ENCODE measurements around the gene TRDMT1. TPM values are rescaled to one million over a fixed set of nuclear protein-coding genes. Genes with fewer than 3 reads are reported as not detected.

Gene TRDMT1
- total RNA-seq, 1 donor from 2014 or later = 7.8 TPM

- DNase-seq (ENCODE audit: extremely low read depth, low read depth, low spot score) = no peak
These were observed 12.3 kb upstream of the TRDMT1 start for GRCh38 chr10:17213646-17214349.

GRCh38 chr10:17212802-17213221, 11.3 kb upstream of the TRDMT1 start:
- no peak for DNase-seq (ENCODE audit: extremely low read depth, low read depth, low spot score)

GRCh38 chr10:17210361-17210760, 8.9 kb upstream of the TRDMT1 start:
- no peak for DNase-seq (ENCODE audit: extremely low read depth, low read depth, low spot score)

DNA sequence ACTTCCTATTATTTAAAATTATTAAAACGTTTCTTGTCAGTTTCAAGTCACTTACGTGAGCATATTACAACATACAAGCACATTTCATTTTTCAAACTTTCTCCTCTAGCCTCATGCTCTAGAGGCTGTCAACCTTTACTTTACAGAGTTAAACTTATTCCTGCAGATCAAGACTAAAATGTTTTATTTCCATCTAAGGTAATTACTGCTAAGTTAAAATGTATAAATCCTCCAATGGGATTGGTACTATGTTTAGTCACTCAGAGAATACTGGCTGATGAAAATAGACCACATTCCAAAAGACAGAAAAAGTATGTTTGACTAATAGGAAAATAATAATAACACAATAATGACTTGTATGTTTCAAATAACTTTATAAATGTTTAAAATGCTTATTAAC, 8.4 kb upstream of the TRDMT1 start:
- no peak for DNase-seq (ENCODE audit: extremely low read depth, low read depth, low spot score)

DNA sequence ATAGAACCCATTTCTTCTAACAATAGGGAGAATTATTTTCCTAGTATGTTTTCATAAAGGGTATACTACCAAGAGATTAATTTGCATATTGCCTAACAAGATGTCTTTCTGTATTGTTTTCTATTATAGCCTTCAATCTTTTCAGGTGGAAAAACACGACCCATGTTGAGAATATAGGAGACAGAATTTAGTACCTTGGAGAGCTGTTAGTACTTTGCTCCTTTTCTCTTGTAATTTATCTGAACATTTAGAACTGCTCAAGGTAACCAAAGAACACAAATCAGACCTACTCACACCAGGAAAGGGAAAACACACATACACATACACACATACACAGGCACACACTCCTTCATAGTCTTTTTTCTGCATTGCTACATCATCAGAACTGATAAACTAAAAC, 7.8 kb upstream of the TRDMT1 start:
- DNase-seq (ENCODE audit: extremely low read depth, low read depth, low spot score) = no peak

- no peak for DNase-seq (ENCODE audit: extremely low read depth, low read depth, low spot score)
These were observed 7.0 kb upstream of the TRDMT1 start for GRCh38 chr10:17208476-17208875.

GRCh38 chr10:17206210-17206709, 4.8 kb upstream of the TRDMT1 start:
- DNase-seq (ENCODE audit: extremely low read depth, low read depth, low spot score) = no peak

DNA sequence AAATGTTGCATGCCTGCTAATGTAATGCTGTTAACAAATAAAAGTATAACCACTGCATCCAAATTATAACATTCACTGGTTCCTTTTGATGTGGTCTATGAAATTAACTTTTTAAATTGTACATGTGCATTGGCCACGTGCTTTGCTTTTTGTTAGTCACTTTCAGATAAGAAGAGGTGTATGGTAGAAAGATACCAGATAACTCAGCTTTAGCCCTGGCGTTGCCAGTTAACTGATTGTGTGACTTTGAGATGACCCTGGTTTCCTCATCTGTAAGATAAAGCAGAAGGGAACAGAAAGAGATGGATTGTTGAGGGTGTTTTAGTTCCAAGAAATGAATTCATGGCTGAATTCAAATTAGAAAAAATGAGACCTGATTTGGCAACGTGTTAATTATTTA, 1.9 kb upstream of the TRDMT1 start:
- no peak for DNase-seq (ENCODE audit: extremely low read depth, low read depth, low spot score)

GRCh38 chr10:17202999-17203398, 1.5 kb upstream of the TRDMT1 start:
- no peak for DNase-seq (ENCODE audit: extremely low read depth, low read depth, low spot score)

GRCh38 chr10:17202506-17202905, 1.0 kb upstream of the TRDMT1 start:
- DNase-seq (ENCODE audit: extremely low read depth, low read depth, low spot score) = no peak

GRCh38 chr10:17201794-17202116, 283 bp upstream of the TRDMT1 start:
- no peak for DNase-seq (ENCODE audit: extremely low read depth, low read depth, low spot score)

- no peak for DNase-seq (ENCODE audit: extremely low read depth, low read depth, low spot score)
These were observed 1.2 kb downstream of the TRDMT1 start for GRCh38 chr10:17200001-17200911.

GRCh38 chr10:17199351-17199804, 2.1 kb downstream of the TRDMT1 start:
- no peak for DNase-seq (ENCODE audit: extremely low read depth, low read depth, low spot score)

GRCh38 chr10:17196573-17196972, 4.9 kb downstream of the TRDMT1 start:
- no peak for DNase-seq (ENCODE audit: extremely low read depth, low read depth, low spot score)

DNA sequence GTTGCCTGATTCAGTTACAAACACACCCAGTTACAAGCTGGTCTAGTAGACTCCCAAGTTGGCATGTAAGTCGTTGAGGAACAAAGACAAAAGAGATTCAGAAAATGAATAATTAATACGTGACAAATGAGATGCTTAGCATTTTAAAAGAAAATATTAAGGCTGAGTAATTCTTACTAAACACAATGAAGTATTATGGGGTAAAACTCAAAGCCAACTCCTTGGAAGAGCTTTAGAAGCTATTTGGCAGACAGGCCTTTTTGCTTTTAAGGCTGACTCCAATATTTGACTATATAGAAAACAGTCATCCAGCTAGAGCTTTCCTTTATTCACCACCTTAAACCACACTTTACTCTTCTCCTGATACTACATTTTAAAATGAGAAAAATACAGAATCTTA, 5.4 kb downstream of the TRDMT1 start:
- DNase-seq (ENCODE audit: extremely low read depth, low read depth, low spot score) = no peak

DNA sequence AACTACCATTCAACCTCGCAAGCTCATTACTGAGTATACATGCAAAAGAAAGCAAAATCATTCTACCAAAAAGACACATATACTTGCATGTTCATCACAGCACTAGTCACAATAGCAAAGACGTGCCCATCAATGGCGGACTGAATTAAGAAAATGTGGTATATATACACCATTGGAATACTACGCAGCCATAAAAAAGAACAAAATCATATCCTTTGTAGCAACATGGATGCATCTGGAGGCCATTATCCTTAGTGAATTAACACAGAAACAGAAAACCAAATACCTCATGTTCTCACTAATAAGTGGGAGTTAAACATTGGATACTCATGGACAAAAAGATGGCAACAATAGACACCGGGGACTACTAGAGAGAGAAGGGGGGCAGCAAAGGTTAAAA, 6.4 kb downstream of the TRDMT1 start:
- DNase-seq (ENCODE audit: extremely low read depth, low read depth, low spot score) = no peak

- no peak for DNase-seq (ENCODE audit: extremely low read depth, low read depth, low spot score)
These were observed 10.9 kb downstream of the TRDMT1 start for GRCh38 chr10:17190602-17191001.

DNA sequence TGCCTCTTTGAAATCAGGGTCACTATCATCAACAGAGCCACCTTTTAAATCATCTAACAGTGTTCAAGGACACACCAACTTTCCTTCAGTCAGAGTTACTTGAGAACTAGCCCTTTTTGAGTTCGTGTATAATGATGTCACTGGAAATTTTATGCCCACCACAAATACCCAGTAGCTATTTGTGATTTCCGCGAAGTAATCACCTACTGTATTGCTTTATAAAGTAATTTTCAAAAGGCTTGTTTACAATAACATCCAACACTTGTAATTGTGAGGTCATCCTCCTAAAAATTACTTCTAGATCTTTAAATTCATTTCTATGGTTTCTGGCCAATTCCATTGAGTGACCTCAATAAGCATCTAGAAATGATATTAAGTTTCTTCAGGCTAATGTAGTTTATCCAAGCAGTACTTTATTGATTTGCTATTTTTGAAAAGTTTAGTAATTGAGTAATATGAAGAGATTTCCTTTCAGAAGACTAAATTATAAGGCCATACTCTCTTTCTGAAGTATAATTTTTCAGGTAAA, 12.8 kb downstream of the TRDMT1 start:
- DNase-seq (ENCODE audit: extremely low read depth, low read depth, low spot score) = no peak

- DNase-seq (ENCODE audit: extremely low read depth, low read depth, low spot score) = no peak
These were observed 15.6 kb downstream of the TRDMT1 start for GRCh38 chr10:17185873-17186272.

- no peak for DNase-seq (ENCODE audit: extremely low read depth, low read depth, low spot score)
These were observed 18.4 kb downstream of the TRDMT1 start for GRCh38 chr10:17183110-17183509.

GRCh38 chr10:17181751-17182150, 19.7 kb downstream of the TRDMT1 start:
- DNase-seq (ENCODE audit: extremely low read depth, low read depth, low spot score) = no peak

DNA sequence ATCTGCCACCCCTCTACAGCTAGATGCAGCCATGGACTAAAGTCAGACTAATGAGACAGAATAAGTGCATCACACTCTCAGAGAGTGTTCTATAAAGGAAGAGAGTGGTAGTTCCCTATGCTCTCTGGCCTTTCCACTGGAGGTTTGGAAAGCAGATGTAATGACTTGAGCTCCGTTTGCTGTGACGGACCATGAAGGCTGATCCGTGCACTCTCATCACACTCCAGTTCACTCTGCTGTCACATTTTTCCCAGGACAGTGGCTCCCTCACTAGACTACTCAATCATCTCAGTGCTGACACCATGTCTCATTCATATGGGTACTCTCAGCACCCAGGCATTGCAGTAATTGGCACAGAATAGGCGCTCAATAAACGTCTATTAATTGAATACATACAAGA, 20.4 kb downstream of the TRDMT1 start:
- DNase-seq (ENCODE audit: extremely low read depth, low read depth, low spot score) = no peak

Data from glomerular endothelial cell (primary cell).